GM21515 (cell line): Measurements from ENCODE around the gene COPG1.
"Not testable (repeated sequence)": the region's sequence is repeated elsewhere in the genome, so short reads cannot be mapped to it uniquely, and the experiment has no call there.

Source experiments
- ATAC-seq: cut with Tn5 transposase; IDR thresholded peaks from one replicate; pipeline ENCODE4 v1.9.1; 2021; ENCODE audit not compliant: unreplicated experiment

The COPG1 gene

DNA sequence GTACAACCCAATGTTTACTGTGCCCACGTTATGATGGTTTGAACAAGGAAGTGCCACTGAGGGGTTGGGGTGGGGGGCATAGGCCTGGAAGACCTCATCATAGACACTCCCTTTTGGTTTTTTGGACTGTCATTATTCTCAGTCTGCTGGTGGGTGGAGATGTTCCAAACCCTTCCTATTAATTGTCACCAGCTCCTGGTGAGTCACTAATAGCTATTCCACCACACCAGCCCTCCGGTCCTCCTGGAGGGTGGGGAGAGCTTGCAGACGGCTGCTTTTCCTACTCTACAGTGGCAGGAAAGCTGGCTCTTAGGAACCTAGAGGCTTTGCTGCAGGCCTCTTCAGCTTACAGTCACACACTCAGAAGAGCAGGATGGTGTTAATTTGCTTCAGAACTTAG is 9.0 kb upstream of the COPG1 start:
- no peak for ATAC-seq

DNA sequence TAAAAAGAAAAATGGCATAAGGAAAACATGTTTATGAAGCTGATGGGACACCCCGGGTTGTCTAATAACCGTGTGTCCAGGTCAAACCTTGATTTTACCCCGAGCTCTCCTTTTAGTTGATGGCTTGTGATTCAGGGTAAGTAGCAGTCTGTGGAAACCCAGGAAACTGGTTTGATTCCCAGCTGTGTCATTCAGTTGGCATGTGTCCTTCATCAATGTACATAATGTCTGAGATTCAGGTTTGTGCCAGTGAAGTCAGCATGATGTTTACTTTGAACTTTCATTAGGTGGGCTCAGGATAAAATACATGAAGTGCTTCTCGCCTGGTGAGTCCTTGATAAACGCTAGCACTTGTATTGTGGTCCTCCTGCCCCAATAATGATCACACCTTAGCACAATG is 4.3 kb upstream of the COPG1 start:
- no peak for ATAC-seq

DNA sequence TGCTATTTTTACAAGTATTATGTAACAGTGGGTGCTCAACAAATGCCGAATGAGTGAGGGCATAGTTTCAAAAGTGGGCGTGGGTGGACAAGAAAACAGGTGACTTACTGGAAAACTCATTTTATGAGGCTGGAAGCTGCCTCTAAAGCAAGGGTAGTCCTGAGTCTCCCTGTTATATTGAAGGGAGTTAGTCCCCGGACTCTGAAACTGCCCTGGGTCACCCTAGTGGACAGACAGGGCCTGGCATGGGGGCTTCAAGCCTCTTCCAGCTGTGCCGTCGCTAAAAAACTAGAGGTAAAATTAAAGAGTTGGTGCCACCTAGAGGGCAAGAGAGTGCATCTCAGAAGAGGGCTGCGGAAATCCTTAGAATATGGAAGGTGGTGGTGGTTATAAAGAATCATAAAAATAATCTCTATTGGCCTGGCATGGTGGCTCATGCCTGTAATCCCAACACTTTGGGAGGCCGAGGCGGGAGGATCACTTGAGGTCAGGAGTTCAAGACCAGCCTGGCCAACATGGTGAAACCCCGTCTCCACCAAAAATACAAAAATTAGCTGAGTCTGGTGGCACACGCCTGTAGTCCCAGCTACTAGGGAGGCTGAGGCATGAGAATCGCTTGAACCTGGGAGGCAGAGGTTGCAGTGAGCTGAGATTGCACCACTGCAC is 3.6 kb upstream of the COPG1 start:
- ATAC-seq, result peak; percentile 55

DNA sequence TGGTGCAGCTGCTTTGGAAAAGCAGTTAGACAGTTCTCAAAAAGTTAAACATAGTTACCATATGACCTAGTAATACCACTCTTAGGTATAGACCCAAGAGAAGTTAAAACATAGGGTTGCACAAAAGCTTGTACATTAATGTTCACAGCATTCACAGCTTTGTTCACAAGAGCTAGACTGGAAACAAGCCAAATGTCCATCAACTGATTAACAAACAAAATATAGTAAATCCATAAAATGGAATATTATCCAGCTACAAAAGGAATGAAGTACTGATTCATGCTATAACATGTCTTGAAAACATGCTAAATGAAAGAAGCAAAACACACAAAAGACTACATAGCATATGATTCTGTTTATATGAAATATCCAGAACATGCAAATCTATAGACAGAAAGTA is 2.8 kb upstream of the COPG1 start:
- ATAC-seq, result no peak

DNA sequence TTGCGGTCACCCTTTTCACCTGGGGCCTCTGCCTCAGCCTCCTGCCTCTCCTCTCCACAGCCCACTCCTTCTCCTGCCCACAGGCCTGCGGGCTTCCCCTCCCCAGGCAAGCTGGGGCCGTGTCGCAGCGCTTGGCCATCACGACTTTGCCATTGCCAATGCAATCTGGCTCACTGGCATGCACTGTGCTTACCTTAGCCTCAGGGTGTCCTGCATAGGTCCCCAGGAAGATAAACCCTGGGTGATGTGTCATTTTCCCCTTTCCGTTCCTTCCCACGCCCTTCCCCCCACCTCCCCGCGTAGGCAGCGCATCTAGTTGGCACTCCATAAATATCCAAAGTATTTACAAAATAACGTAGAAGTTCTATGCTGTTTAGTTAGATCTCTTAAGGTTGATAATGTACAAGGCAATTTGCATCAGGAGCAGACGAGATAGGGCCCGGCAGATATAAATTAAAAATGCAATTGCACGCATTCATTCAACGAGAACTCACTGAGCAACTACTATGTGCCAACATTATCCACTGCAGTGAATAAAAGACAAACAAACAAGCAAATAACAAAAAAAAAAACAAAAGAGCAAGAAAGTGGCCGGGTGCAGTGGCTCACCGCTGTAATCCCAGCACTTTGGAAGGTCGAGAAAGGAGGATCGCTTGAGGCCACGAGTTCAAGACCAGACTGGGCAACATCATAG is 973 bp upstream of the COPG1 start:
- ATAC-seq, result no peak

DNA sequence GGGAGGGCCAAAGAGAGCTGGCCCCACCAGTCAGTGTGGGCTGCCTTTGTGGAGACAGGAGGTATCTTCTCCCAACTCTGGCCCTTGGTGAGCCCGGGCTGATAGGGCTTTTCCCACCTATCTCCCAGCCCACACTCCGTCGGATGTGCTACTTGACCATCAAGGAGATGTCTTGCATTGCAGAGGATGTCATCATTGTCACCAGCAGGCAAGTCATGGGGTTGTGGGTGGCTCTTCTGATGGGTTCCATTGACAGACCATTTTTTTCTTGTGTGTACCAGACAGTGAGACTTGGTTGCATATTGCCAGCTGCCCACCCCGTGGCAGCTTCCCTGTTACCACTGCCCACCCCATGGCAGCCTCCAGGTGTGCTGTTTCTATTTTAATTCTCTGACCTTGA is 3.3 kb downstream of the COPG1 start:
- ATAC-seq, result no peak

DNA sequence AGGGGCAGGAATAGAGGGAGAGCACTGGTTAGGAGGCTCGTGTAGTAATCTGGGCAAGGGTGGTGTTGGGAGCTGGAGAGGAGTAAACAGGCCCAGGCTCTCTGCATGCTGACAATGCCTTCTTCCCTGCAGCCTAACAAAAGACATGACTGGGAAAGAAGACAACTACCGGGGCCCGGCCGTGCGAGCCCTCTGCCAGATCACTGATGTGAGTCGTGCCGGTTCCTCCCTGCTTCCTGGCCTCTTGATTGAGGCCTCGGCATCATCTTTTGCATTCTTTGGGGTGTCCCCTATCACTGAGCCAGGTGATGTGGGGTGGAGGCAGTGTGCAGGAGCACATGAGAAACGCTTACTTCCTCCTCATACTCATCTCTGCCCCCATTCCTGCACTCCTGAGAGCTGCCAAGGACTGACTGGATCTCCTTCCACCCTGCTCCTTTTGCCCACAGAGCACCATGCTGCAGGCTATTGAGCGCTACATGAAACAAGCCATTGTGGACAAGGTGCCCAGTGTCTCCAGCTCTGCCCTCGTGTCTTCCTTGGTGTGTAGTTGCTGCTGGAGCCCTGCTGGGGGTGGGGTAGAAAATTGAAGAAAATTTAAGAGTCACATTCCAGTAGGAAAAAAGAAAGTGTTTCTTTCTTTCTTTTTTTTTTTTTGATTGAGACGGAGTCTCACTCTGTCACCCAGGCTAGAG is 5.3 kb downstream of the COPG1 start:
- no peak for ATAC-seq

DNA sequence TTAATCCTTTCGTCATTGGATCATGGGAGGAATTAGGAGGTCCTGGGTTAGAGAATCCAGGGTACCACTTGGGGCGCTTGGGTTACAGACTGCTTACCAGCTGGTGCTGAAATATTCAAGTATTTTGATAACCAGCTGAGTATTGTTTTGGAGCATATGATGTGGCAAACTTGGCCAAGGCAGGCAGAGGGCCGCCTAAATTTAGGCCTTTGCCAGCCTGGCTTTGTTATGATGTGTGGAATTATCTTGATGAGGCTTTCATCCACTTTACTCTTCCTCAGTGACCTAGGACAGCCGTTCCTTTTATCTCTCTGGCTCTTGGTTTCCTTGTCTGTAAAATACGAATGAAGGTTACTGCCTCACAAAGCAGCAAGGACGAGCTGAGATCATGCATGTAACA is 6.9 kb downstream of the COPG1 start:
- ATAC-seq, result no peak

DNA sequence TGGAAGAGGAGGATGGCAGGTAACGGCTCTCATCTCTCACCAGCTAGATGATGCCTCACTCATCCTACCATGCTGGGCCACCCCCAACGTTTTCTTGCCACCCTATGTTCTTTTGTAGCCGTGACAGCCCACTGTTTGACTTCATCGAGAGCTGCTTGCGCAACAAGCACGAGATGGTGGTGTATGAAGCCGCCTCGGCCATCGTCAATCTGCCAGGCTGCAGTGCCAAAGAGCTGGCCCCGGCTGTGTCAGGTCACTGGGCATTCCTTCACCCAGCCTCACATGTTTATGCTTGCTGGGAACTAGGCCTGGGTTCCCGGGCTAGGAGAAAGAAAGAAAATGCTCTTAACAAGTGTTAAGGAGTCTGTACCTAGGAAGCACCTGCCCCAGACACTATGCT is 8.2 kb downstream of the COPG1 start:
- ATAC-seq, result no peak

DNA sequence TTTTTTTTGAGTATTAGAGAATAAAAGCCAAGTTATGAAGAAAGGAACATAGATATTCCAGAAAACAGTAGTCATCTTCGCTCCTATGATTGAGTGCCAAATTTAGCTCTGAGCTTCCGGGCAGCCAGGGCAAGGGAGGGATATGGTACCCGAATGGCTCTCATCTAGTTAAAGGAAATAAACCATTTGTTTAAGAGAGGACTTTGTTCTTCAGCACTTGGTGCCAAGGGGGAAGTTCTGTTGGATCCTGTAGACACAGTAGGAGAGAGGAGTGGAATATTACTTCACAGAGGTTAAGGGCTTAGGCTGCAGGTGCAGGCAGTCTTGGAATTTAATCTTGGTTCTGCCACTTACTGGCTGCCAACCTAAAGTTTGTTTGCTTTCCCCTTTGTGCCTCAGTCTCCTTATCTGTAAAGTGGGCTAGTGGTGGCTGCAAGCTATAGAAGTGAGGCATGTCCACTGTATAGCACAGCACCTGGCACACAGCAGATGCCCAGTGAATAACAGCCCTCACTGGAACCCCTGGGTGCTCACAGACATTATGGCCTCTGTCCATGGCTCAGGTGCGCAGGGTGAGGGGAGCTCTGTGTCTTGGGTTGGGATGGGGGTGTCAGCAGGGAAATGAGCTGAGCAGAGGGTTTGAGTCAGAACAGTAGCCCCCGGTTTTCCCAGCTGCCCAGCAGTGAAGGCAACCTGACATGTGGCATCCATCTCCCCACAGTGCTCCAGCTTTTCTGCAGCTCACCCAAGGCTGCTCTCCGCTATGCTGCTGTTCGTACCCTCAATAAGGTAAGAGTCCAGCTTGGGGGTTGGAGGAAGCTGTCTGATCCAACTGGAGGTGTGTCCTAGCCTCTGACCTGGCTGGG is 10.4 kb downstream of the COPG1 start:
- no peak for ATAC-seq

DNA sequence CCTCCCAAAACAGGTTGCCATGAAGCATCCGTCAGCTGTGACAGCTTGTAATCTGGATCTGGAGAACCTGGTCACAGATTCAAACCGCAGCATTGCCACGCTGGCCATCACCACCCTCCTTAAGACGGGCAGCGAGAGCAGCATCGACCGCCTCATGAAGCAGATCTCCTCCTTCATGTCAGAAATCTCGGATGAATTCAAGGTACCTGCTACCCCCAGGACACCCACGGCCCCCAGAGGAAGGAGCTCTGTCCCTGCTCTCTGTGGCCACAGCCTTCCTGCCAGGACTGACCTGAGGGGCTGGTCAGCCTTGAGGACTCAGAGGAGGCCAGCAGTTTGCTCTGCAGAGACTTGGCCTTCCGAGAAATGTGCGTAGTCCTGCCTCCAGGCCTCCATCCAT is 11.2 kb downstream of the COPG1 start:
- no peak for ATAC-seq

DNA sequence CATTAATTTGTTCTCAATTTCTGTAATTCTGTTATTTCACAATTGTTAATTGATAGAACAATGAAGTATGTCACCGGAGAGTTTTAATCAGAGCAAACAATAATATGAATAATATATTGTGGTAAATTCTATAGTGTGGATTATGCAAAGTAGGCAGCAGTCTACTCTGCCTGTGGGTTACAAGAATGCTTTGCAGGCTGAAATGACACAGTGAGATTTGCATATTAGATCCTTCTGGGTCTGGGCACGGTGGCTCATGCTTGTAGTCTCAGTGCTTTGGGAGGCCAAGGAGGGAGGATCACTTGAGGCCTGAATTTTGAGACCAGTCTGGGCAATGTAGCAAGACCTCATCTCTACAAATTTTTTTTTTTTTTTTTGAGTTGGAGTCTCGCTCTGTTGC is 12.5 kb downstream of the COPG1 start:
- ATAC-seq, result no peak

DNA sequence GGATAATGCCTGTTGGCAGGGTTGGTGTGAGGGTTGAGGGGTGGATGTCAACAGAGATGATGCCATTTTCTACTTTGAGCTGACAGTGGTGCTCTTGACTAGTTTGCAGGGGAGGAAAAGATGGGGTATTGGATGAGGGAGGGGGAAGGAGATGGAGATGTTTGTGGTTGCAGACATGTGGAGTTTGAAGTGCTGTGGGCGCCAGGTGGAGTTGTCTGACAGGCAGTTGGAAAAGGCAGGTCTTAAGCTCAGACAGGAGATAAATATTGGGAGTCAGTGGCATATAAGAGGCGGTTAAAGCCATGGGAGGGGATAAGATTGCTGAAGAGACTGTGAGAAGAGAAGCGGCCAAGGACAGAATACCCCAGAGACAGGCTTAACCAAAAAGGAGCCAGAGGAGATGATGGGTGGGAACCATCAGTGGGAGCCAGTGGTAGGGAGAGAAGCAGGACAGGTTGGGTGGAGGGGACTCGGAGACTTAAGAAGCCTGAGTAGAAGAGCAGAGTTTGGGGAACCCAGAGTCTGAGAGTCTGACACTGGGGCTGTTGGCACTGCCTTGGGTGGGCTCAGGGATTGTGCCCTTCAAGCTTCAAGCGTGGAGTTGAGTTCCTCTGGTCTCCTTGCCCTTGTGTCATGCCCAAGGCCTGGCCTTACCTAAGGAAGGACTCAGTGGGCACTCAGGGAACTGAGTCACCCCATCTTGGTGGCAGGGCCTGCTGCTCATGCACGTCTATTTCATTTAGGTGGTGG is 13.9 kb downstream of the COPG1 start:
- ATAC-seq, result no peak

DNA sequence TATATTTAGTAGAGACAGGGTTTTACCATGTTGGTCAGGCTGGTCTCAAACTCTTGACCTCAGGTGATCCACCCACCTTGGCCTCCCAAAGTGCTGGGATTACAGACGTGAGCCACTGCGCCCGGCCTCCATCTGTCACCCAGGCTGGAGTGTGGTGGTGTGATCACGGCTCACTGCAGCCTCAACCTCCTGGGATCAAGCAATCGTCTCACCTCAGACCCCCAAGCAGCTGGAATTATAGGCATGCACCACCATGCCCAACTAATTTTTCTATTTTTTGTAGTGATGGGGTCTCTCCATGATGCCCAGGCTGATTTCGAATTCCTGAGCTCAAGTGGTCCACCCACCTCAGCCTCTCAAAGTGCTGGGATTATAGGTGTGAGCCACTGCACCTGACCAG is 15.6 kb downstream of the COPG1 start:
- not testable (repeated sequence) for ATAC-seq

DNA sequence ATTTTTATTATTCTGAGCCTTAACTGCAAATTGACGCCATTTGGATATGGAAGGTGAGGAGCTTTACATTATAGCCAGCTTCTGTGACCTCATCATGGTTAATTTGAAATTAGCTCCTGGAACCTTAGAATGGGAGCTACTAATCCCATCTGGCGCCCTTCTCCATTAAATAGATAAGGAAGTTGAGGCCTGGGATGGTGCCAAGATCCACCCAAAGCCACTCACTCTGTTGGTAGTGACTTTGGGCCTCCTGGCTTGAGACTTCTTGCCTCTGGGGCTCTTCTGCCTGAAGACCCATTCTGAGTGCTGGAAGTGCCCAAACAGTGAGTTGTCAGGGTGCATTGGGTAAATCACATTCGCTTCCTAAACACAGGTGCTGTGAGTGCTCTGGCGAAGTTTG is 17.2 kb downstream of the COPG1 start:
- no peak for ATAC-seq

DNA sequence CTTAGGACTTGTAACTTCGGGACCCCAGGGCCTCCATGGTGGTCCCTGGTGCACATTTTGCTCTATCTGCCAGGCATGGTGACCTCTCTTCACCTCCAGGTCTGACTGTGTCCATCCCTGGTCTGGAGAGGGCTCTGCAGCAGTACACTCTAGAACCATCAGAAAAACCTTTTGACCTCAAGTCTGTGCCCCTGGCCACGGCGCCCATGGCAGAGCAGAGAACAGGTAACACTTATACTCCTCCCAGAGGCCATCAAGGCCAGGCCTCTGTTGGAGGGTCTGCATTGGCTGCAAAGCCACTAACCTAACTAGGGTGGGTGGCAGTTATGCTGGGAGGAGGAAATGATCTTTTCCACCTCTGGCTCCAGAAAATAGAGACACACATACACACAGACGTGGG is 19.0 kb downstream of the COPG1 start:
- ATAC-seq, result no peak

DNA sequence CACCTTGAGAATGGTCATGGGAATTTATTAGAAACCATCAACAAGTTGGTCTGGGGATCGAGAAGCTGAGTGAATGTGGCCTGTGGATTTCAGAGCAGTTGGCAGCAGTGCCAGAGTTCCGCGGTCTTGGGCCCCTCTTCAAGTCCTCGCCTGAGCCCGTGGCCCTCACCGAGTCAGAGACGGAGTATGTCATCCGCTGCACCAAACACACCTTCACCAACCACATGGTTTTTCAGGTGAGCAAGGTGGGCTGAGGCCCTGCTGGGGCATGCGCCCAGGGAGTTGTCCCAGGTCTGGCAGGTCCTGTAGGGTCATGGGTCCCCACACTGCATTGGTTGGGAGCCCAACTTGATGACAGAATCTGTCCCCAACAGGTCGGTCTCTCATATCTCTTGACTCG is 22.3 kb downstream of the COPG1 start:
- ATAC-seq, result no peak

DNA sequence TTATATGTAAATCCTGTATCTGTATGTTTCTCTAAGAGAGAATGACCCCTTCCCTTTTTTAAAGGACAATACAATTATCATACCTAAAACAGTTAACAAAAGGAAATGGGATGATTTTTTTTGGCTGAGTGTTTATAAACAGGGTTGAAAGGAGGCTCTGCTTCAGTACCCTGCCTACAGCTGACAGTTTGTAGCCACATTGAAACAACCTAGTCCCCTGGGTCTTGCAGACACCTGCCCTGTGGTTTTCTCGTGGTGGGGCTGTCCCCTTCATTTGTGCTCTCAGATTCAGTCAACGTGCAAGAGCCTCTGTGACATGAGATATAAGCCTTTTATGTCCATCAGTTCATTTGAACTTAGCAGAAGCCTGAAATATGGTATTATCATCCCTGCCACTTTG is 27.0 kb downstream of the COPG1 start:
- ATAC-seq, result peak; percentile 77

DNA sequence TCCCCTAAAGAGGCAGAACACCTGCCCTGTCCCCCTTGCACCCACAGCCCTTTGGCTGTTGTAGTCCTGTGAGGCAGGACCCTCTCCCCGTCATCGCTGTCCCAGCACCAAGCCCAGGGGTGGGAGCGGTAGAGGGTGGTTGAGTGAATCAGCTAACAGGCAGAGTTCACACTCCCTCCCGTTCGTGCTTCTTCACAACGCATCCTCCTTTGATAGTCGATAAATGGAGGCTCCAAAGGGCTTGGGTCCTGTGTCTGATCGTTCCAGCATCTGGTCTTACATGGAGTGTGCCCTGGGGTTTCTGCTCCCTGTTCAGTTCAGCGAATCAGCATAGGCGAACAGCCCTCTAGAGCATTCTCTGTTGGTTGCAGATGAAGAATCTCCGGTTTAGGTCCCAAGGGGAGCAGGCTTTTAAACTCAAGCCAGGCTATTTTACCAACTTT is 28.4 kb downstream of the COPG1 start:
- ATAC-seq, result no peak

DNA sequence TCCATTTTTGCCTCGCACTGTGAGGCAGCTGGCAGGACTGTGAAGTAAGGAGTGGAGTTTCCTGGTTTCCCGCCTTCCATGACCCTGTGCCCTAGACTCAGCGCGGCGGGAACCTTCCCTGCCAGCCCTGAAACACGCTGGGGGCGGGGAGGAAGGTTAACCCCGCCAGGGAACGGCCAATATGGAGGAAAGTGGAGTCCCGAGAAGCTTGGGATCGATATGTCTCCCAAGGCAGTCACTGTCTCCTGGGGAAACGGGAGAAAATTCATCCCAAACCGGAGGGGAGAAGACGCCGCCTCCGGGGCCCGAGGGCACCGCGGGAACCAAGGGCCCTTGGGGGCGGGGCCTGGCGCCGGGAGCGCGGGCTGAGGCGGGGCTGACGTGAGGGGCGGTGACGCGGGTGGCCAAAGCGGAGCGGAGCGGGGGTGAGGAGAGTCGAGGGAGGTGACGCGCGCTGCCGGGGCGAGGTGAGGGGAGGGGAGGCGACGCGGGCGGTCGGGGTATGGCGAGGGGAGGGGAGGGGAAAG is 29.1 kb downstream of the COPG1 start, which contains the start of gene HMCES:
Gene HMCES (plus strand): TSS at position 432 of the 527 bp plus-strand sequence. CDS start 863 bp downstream, outside the sequence.
- ATAC-seq, result peak; percentile 41
